ENCODE data around the gene SORL1.
"Not testable (repeated sequence)": the region's sequence is repeated elsewhere in the genome, so short reads cannot be mapped to it uniquely, and the experiment has no call there.

SORL1 gene

GRCh38 chr11:121451986-121452608, at the start of gene SORL1:
SORL1 (plus strand) TSS chr11:121452314; CDS start chr11:121452332, 18 bp downstream.
- peak; percentile 40 for TF ChIP-seq CTCF (IDR thresholded peaks at IDR 0.05; ENCODE audit: low read depth, low read length)
- H3K4me3 ChIP-seq (replicated peaks in 1 of 2; ENCODE audit: low read depth in 2 of 2, low read length in 2 of 2): peak within 1 kb of the TSS; percentile 35 to 43
- peak; percentile 17 to 42 for DNase-seq (ENCODE audit: low read depth in 2 of 2)

GRCh38 chr11:121405646-121406045, 46.5 kb upstream of the SORL1 start:
- TF ChIP-seq CTCF (IDR thresholded peaks at IDR 0.05; ENCODE audit: low read depth, low read length): no peak
- no peak overlapping the region for H3K4me3 ChIP-seq (replicated peaks in 1 of 2; ENCODE audit: low read depth in 2 of 2, low read length in 2 of 2)
- no peak for DNase-seq (ENCODE audit: low read depth in 2 of 2)

- TF ChIP-seq CTCF (IDR thresholded peaks at IDR 0.05; ENCODE audit: low read depth, low read length): no peak
- no peak overlapping the region for H3K4me3 ChIP-seq (replicated peaks in 1 of 2; ENCODE audit: low read depth in 2 of 2, low read length in 2 of 2)
- DNase-seq (ENCODE audit: low read depth in 2 of 2): no peak
These were observed 45.8 kb upstream of the SORL1 start for GRCh38 chr11:121406291-121406690.

GRCh38 chr11:121408830-121409229, 43.3 kb upstream of the SORL1 start:
- no peak for DNase-seq (ENCODE audit: low read depth in 2 of 2)
- no peak overlapping the region for H3K4me3 ChIP-seq (replicated peaks in 1 of 2; ENCODE audit: low read depth in 2 of 2, low read length in 2 of 2)
- TF ChIP-seq CTCF (IDR thresholded peaks at IDR 0.05; ENCODE audit: low read depth, low read length): no peak

- not testable (repeated sequence) for H3K4me3 ChIP-seq (replicated peaks in 1 of 2; ENCODE audit: low read depth in 2 of 2, low read length in 2 of 2); DNase-seq (ENCODE audit: low read depth in 2 of 2)
These were observed 42.1 kb upstream of the SORL1 start for GRCh38 chr11:121410041-121410440.

GRCh38 chr11:121411330-121411729, 40.8 kb upstream of the SORL1 start:
- DNase-seq (ENCODE audit: low read depth in 2 of 2); H3K4me3 ChIP-seq (replicated peaks in 1 of 2; ENCODE audit: low read depth in 2 of 2, low read length in 2 of 2): not testable (repeated sequence)

- no peak for TF ChIP-seq CTCF (IDR thresholded peaks at IDR 0.05; ENCODE audit: low read depth, low read length)
- DNase-seq (ENCODE audit: low read depth in 2 of 2): no peak
- H3K4me3 ChIP-seq (replicated peaks in 1 of 2; ENCODE audit: low read depth in 2 of 2, low read length in 2 of 2): no peak overlapping the region
These were observed 40.0 kb upstream of the SORL1 start for GRCh38 chr11:121412000-121412587.

Data from cardiac fibroblast (primary cell).